Activated CD4-positive, CD25-positive, alpha-beta regulatory T cell treated with anti-CD3 and anti-CD28 coated beads, Interleukin-2, amount 50 U/mL, for 72 hours (primary cell): ENCODE measurements around the gene NAV2.

Source experiments
- DNase-seq: peaks from one replicate; pipeline ENCODE4 v3.0.0; 2021

Gene NAV2, protein sequence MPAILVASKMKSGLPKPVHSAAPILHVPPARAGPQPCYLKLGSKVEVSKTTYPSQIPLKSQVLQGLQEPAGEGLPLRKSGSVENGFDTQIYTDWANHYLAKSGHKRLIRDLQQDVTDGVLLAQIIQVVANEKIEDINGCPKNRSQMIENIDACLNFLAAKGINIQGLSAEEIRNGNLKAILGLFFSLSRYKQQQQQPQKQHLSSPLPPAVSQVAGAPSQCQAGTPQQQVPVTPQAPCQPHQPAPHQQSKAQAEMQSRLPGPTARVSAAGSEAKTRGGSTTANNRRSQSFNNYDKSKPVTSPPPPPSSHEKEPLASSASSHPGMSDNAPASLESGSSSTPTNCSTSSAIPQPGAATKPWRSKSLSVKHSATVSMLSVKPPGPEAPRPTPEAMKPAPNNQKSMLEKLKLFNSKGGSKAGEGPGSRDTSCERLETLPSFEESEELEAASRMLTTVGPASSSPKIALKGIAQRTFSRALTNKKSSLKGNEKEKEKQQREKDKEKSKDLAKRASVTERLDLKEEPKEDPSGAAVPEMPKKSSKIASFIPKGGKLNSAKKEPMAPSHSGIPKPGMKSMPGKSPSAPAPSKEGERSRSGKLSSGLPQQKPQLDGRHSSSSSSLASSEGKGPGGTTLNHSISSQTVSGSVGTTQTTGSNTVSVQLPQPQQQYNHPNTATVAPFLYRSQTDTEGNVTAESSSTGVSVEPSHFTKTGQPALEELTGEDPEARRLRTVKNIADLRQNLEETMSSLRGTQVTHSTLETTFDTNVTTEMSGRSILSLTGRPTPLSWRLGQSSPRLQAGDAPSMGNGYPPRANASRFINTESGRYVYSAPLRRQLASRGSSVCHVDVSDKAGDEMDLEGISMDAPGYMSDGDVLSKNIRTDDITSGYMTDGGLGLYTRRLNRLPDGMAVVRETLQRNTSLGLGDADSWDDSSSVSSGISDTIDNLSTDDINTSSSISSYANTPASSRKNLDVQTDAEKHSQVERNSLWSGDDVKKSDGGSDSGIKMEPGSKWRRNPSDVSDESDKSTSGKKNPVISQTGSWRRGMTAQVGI (N-terminal part only)

DNA sequence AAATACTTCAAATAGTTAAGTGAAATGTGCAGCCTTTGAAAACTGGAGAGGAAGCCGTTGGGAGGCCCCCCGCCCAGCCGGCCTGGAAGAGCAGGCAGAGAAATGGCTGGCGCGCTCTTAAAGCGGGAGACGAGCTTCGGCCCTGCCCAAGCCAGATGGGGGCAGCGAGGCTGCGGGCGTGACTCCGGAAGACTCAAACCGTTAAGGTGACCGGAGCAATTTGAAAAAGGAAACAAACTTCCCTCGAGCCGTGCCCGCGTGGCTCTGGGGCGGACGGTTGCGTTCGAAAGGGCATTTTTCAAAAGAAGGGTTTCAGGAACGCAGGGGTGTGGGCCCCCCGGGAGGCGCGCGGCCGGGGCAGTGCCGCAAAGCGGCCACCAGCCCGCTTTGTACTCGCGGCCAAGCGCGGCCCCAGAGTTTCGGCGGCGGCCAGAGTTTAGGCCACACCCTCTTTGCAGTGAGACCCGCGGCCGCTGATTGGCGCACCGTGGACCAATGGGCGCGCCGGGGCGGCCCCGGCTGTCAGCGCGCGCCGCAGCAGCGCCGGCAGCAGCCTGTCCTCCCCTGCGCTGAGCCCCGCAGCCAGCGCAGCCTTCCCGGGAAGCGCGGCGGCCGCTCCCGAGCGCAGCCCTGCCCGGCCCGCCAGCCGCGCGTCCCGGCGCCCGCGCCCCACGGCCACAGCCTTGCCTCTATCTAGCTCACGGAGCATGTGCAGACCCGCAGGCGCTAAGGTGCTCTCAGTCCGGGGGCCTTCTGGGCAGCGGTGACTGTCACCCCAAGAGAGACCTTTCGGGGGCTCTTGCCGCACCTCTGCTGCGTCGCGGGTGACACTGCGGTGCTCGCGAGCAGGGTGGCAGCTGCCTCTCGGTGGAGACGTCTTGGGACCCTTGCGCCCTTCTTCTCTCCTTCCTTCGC lies at the start of gene NAV2:
Gene NAV2 (plus strand): TSS at position 557 of the 915 bp plus-strand sequence. CDS start 859 bp downstream, outside the sequence.
- peak; percentile 77 for DNase-seq

DNA sequence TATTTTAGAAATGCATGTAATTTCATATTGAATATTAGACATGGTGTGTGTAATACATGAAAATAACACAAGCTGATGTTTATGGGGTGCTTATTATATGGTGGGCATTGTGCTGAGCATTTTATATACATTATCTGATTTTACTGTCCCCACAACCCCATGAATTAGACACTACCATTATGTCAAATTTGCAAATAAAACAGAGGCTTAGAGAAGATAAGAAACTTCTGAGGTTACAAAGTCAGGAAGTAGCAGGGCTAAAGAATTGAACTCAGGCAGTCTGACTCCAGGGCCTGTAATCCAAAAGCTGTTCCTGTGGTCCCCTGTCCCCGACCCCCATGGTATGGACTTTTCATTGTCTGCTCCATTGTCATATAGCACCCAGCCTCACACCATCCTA lies 49.4 kb upstream of the NAV2 start:
- no peak for DNase-seq

DNA sequence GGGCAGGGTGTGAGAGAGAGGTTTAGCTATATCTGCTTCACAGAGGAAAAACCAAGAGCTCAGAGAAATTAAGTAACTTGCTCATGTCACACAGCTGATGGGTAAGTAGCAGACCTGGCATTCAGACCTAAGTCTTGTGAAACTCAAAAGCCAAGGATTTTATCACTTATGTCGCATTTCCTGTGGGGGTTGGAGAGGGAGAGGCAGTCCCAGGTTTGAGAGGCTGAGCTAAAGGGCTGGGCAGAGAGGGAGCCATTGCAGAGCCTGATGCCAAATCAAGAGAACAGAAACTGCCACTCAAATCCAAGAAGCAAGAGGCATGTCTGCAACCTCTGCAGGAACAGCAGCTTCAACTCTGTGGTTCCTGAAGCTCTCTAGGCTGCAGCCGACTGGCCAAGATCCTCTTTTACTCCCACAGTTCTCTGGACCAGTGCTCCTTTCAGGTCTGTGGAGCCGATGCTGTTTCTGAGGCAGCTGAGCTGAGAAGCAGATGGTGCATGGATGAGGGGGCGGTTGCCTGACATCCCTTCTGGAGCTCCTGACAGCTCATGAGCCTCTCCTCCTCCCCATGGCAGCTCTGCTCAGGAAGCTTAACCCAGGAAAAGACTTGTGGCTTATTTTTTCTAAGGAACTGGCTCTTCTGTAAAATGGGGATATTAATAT lies 47.6 kb upstream of the NAV2 start:
- DNase-seq, result no peak

DNA sequence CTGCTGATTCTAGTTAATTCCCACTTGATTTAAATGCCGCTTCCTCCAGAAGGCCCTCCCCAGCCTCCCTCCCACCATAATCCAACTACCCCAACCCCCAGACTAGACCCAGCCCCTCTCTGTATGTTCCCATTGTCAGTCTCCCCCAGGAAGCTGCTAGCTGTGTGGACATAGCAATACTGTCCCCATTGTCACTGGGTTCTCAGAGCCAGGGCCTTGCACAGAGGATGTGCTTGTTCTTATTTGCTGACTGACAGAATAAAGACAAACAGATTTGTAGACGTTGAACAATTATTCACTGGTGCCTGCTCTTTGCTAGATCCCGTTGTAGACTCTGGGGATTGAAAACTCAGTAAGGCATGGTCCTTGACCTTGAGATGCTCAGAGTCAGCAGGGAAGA lies 45.7 kb upstream of the NAV2 start:
- DNase-seq, result no peak

DNA sequence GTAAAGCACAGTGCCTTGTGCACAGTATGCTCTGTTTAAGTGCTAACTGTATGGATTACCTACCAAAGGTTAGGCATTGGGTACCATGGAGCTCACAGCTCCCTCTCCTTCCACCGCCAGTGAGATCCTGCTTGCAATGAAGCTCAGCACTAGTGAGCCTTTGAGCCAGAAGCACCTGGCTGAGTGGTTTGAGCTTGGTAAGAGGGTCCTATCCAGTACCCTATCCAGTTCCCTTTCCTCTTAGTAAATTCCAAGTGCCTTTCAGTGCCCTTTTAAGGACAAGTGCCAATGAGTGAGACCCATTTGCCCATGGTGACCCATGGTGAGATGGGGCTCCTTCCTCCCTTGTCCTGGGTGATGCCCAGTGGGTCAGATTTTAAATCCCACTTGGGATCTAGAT lies 43.1 kb upstream of the NAV2 start:
- DNase-seq, result no peak

DNA sequence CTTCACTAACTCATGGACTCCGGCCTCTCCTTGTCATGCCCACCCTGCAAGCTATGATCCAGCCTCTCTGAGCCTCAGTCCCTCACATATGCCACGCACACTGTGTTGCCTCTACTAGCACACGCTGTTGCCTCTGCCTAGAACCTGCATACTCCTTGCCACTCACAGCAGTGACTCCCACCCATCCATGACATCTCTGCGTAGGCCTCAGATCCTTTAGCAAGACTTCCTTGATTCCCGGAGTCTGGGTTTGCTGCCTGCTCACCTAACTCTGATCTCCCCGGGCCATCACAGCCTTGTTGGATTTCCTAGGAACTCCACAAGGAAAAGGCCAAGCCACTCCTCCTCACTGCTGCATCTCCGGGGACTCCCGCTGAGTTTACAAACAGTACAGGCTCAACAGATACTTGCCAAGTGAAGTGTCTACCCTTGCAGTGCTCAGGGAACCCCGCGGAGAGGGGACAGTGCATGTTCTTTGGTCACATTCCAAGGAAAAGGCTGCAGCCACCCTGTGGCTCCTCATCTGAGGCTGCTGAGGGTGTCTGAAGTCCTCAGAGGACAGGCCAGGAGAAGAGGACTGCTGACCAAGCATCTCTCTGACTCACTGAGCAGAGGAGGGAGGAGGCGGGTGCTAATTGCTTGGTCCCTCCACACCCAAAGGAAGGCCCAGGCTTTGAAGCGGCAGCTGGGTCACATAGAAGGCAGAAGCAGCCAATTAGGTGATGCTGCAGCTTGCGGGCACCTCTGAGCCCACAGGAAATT lies 42.4 kb upstream of the NAV2 start:
- no peak for DNase-seq

DNA sequence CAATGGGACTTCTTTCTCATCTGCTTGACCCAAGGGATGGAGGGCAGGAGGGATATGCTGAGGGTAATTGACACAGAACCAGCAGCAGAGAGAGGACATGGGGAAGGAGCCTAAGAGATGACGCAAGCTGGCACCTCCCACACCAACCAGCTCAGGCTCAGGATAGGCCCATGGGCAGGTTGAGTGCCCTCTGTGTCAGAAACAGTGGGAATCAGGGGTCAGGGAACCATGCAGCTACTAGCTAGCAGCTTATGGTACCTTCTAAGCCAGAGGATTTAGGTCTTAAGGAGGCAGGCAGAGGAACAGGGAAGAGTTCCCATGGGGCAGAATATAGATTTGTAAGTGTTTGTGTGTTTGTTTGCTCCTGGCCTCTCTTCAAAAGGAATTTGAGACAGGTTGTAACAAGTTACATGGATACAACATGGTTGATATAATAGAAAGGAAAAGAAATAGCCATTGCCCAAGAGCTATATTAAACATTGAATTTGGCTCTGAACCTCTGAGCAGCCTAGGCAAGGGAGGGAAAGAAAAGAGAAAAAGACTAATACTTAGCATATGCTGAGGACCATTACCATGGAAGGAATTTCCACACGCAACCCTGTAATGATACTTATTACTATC lies 39.9 kb upstream of the NAV2 start:
- DNase-seq, result no peak

DNA sequence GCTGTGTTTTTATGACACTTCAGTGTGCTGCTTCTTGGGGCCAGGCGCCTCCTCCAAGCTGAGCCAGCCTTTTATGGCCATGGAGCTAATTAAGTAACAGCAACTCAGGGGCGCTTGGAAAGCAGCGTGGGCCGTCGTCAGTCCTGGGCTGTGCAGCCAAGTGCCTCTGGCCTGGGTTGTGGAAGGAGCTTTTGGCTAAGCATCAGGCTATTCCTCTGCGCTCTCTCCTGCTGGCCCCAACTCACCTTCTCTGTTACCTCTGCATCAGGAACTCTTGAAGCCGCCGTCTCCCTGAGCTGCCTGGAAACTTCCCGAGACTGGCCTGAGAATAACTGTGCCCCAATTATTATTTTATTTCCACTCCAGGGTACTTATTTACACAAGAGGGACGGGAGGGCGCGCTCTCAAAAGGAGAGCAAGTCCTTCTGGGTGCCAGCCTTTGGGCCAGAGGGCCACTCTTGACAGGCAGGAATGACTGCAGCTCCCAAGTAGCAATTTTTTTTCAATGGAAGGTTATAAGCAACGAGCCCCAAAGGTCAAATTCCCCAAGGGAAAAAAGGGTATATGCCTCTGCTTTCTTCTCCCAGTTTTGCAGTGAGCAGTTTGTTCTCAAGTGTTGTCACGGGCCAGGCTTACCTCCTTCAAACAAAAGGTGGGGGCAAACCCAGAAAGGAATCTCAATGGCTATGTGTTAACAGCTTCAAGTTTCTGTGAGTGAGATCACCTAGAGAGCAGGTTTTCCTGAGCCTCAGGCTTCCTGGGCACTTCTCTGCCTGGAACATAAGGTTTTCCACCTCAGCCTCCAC lies 38.5 kb upstream of the NAV2 start:
- no peak for DNase-seq

DNA sequence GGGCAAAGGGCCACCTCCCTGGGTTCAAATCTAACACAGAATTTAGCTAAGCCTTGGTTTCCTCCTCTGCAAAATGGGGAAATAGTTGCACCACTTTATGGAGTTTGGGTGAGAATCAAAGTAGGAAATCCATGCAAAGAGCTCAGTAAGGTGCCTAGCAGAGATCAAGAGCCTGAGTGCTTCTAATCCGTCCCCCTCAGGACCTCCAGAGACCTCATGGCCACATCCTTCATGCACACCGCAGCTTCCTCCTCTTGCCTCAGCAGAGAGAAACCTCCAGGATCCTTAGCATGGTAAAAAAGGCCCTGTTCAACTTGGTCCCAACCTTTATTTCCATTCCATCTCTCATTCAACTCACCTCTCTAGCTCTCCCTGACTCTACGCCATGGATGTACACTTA lies 37.8 kb upstream of the NAV2 start:
- DNase-seq, result no peak

DNA sequence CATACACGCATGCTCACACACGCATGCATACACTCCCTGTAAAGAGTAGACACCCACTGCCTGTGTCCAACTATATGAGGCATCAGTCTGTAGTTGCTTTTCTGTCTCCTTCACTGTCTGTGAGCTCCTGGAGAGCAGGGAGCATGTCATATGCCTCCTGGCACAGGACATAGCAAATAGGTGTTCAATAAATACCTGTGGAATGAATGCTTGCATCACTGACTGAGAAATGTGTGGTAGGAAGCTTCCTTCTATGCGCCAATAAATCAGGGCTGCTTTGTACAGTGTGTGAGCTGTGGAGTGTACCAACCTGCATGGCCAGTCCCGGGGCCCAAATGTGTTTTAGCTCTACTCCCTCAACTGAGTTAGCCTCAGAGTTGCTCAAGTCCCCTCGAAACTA lies 37.2 kb upstream of the NAV2 start:
- DNase-seq, result no peak

DNA sequence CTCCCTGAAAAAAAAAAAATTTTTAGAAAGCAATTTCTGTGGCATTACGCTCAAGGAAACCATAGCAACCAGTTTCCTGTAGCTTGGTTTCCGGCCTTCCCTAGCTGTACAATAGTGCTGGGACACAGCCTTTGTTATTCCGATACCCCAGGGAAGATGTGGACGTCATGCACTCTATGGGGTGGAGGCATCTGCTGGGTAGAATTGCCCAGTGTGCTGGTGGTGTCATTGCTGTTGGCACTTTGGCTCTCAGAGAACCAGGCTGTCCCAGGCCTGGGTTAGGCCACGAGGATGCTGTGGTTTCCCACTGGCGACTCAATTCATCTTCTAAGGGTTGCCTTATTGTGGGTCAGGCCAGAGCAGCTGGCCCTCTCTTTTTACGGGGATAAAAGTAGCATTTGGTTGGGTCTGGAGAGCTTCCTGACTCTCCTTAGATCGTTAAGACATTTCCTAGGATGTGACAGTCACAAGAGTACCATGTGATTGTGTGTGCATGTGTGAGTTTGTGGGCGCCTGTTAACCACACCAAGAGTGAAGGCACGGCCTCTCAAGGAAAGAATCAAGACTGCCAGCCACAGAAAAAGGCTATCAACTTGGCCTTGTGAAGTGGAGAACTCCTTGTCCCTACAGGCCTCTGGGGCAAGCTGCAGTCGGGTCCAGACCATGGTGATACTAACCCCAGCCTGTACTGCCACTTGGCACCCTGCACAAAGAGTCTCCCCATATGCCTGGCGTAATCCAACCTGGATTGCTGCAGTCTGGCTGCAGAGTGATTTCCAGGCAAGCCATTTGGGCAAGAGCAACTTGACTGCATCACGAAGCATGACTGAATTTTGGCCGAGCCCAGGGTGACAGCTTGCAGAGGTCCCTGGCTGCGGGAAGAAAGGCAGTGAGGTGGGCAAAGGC lies 35.9 kb upstream of the NAV2 start:
- no peak for DNase-seq

DNA sequence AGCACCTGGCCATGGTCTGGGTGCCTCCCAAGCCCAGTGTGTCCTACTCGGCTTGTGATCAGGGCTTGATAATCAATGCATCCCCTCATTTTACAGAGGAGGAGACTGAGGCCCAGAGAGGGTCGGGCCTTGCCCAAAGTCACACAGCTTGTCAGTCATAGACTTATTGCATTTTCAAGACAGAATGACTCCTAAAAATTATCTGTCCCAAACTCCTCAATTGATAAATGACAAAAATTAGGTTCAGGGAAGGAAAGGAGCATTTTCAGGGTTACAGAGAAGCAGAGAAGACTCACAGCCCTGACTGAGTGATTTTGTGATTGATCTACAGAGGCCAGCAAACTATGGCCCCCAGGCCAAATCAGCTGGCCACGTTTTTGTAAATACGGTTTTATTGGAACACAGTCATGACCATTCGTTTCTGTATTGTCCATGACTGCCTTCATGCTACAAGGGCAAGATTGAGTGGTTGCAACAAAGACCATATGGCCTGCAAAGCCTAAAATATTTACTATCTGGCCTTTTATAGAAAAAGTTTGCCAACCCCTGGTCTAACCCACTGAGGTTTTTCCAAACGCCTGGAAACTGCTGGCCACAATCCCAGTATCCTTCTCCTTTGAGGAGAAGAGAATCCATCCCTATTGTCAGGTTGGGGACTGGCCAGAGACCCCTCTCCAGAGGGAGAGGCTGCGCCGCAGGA lies 35.1 kb upstream of the NAV2 start:
- no peak for DNase-seq

DNA sequence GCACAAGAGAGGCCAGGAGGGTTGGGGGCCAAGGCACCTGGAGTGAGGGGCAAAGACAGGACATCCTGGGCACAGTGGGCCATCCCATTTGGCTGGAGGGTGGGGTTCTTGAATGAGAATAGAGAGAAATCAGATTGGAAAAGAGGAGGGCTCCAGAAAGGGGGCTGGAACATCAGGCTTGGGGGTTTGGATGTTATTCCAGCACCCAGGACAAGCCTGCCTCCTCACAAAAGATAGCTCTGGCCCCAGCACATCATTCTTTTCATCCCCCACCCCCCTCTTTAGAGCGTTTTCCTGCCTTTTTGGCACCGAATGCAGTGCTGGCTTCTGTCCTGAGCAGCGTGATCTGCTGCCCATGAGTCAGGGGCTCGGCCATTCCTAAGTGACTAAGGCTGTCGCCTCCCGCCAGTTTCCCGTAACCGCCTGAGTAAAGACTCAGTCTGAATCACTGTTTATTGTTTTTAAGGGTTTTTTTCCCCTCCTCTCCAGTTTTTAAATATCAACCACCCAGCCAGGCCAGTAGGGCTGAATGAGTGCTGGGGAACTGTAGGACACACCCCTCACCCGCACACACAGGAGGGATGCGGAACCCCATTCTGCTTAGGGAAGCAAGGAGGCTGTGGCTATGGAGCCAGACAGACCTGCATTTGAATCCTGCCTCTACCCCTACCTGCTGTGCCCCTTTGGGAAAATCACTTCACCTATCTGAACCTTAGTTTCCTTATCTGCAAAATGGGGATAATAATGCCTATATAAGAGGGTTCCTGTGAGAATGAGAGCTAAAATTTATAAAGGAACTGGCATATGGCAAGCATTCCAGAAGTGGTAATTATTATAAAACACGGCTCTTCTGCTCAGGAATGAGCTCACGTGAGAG lies 32.4 kb upstream of the NAV2 start:
- DNase-seq, result no peak

DNA sequence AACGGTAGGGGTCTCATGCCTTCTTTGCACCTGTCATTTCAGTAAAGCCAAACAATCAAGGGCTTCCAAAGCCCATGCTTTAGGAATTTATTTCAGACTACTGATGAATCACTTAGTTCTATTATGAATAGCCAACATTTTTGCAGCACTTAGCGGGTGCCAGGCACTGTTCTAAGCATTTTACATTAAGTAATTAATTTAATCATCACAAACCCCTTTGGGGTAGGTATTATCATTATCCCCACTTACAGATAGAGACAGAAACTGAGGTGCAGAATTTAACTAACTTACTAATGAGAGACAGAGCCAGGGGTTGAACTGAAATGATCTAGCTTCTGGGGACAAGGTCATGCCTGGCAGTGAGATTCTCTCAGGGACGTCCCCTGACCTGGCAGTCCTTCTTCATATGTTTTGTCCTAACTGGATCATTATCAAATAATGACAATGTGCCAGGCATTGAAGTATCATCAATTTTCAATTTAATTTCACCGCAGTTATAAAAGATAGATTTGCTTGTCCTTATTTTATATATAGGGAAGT lies 31.7 kb upstream of the NAV2 start:
- DNase-seq, result no peak

DNA sequence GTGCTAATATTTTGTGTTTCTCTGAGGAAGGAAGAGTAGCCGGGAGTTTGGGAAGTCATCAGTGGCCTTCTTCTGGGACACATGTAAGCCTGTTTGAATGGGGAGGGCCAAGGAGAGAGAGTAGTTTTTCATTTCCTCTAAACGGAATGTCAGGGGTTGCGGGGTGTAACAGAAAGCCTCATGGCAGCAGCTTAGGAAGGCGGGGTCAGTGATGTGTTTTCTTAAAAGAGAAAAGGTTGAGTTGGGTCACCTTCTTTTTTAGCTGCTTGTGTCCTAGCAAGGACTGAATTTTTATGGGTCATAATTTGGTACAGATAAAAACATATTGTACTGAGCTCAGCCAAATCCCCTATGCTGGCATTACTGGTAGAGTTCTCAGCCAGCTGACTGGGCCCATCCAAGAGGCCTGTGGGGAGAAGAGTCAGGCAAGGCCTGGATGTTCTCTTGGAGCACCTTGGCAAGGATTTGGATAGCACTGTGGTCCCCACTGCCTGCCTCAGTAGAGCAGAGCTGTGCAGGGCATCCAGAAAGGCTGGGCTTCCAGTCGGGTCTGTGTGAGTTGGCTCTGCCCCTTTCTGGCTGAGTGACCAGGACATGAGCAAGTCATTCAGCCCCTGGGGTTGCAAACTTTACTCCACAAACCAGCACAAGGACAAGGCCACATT lies 29.4 kb upstream of the NAV2 start:
- DNase-seq, result no peak

DNA sequence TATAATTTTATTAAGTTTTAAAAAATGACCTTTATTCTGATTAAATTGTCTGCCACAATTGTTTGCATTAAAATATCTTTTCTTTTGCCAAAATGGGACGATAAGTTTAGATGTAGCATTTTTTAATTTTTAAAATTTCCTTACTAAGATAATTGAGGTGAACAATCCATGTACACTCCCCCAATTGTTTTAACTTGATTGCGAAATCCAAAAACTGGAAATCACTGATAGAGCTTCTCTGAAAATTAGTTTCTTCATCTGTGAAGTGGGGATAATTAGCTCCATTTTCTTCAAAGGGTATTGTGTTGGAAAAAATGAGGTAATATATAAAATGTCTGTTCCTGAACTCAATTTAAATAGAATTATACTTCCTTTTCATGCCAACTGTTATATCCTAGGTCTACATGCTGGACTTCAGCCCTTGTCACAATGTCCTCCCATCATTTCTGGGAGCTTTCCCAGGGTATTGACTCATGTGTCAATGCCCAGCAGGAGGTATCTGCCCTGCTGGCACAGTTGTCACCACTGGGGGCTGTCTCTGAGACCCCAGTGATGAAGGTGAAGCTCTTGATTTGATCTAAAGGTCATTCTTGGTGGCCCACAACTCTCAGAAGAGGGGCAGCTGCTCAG lies 28.7 kb upstream of the NAV2 start:
- no peak for DNase-seq
